Subcutaneous abdominal adipose tissue (tissue), 5 donors: ENCODE measurements around the gene CLDN20.

Experiments
- H3K27ac ChIP-seq: one replicate; pipeline ENCODE4 v1.7.0; 2013; ENCODE audit warnings: low read depth, mild to moderate bottlenecking, inconsistent platforms, low read length, moderate library complexity
- H3K27me3 ChIP-seq, 5 donors: one replicate each; pipeline ENCODE4 v1.7.0; 2013; ENCODE audit warnings: low read length in 5 of 5, inconsistent platforms in 1 of 5; ENCODE audit not compliant: control insufficient read depth in 5 of 5, insufficient read depth in 4 of 5
- H3K36me3 ChIP-seq, 5 donors: one replicate each; pipeline ENCODE4 v1.7.0; 2013; ENCODE audit warnings: low read length in 5 of 5; ENCODE audit not compliant: control insufficient read depth in 5 of 5, insufficient read depth in 5 of 5
- H3K4me1 ChIP-seq, 5 donors: one replicate each; pipeline ENCODE4 v1.7.0; 2013; ENCODE audit warnings: low read length in 5 of 5, mild to moderate bottlenecking in 3 of 5, moderate library complexity in 1 of 5; ENCODE audit not compliant: control insufficient read depth in 5 of 5, insufficient read depth in 5 of 5
- H3K4me3 ChIP-seq, 5 donors: one replicate each; pipeline ENCODE4 v1.7.0; 2013; ENCODE audit warnings: low read length in 5 of 5, low read depth in 1 of 5
- H3K9ac ChIP-seq, 5 donors: one replicate each; pipeline ENCODE4 v1.7.0; 2013; ENCODE audit warnings: low read length in 5 of 5, mild to moderate bottlenecking in 4 of 5, moderate library complexity in 3 of 5
- H3K9me3 ChIP-seq, 5 donors: one replicate each; pipeline ENCODE4 v1.7.0; 2013; ENCODE audit warnings: low read length in 5 of 5; ENCODE audit not compliant: control insufficient read depth in 5 of 5
- donor health status: healthy.
- donor health status: healthy.
- donor health status: healthy.
- donor health status: healthy.
- donor health status: healthy.

Gene CLDN20

GRCh38 chr6:155241966-155242365, 21.8 kb upstream of the CLDN20 start:
- H3K9me3 ChIP-seq: peaks cover 0 to 3% (median 0%) of the 10 kb centered on the region in 5 donors
- H3K27me3 ChIP-seq: peaks cover 0 to 3% (median 0%) of the 10 kb centered on the region in 5 donors
- no peaks in the 10 kb centered on the region for H3K36me3 ChIP-seq
- no peak overlapping the region for H3K4me3 ChIP-seq
- no peak overlapping the region for H3K27ac ChIP-seq
- no peaks in the 10 kb centered on the region for H3K4me1 ChIP-seq
- no peak overlapping the region for H3K9ac ChIP-seq

- no peak overlapping the region for H3K27ac ChIP-seq
- no peak overlapping the region for H3K4me3 ChIP-seq
- no peaks in the 10 kb centered on the region for H3K36me3 ChIP-seq
- peaks cover 0 to 3% (median 0%) of the 10 kb centered on the region in 5 donors for H3K27me3 ChIP-seq
- H3K9ac ChIP-seq: no peak overlapping the region
- no peaks in the 10 kb centered on the region for H3K9me3 ChIP-seq
- H3K4me1 ChIP-seq: peaks cover 0 to 5% (median 0%) of the 10 kb centered on the region in 5 donors
These were observed 19.4 kb upstream of the CLDN20 start for GRCh38 chr6:155244434-155244833.

- Histone ChIP-seq H3K36me3 (no peaks in the 10 kb centered on the region), H3K4me3 (no peak overlapping the region)
These were observed 18.6 kb upstream of the CLDN20 start for GRCh38 chr6:155245193-155245592.

GRCh38 chr6:155245831-155246230, 18.0 kb upstream of the CLDN20 start:
- no peak overlapping the region for H3K4me3 ChIP-seq
- peaks cover 0 to 4% (median 0%) of the 10 kb centered on the region in 5 donors for H3K36me3 ChIP-seq
- no peak overlapping the region for H3K9ac ChIP-seq
- H3K27me3 ChIP-seq: peaks cover 0 to 3% (median 0%) of the 10 kb centered on the region in 5 donors
- H3K9me3 ChIP-seq: no peaks in the 10 kb centered on the region
- H3K4me1 ChIP-seq: peaks cover 0 to 5% (median 0%) of the 10 kb centered on the region in 5 donors
- no peak overlapping the region for H3K27ac ChIP-seq

More at GRCh38 chr6:155245193-155245592, 18.6 kb upstream of the CLDN20 start:
- Histone ChIP-seq H3K27ac (no peak overlapping the region), H3K27me3 (peaks cover 0 to 3% (median 0%) of the 10 kb centered on the region in 5 donors), H3K9ac (no peak overlapping the region), H3K4me1 (peaks cover 0 to 5% (median 0%) of the 10 kb centered on the region in 5 donors), H3K9me3 (no peaks in the 10 kb centered on the region)

GRCh38 chr6:155246825-155247224, 17.0 kb upstream of the CLDN20 start:
- Histone ChIP-seq H3K9ac (no peak overlapping the region), H3K27ac (no peak overlapping the region), H3K27me3 (peaks cover 0 to 3% (median 0%) of the 10 kb centered on the region in 5 donors), H3K4me3 (no peak overlapping the region), H3K36me3 (peaks cover 0 to 4% (median 0%) of the 10 kb centered on the region in 5 donors), H3K9me3 (no peaks in the 10 kb centered on the region), H3K4me1 (peaks cover 0 to 5% (median 0%) of the 10 kb centered on the region in 5 donors)

GRCh38 chr6:155247618-155248007, 16.2 kb upstream of the CLDN20 start:
- no peaks in the 10 kb centered on the region for H3K9me3 ChIP-seq
- peaks cover 0 to 11% (median 3%) of the 10 kb centered on the region in 5 donors for H3K36me3 ChIP-seq
- H3K4me3 ChIP-seq: no peak overlapping the region
- H3K27me3 ChIP-seq: no peaks in the 10 kb centered on the region
- H3K4me1 ChIP-seq: peaks cover 0 to 5% (median 0%) of the 10 kb centered on the region in 5 donors
- no peak overlapping the region for H3K27ac ChIP-seq
- no peak overlapping the region for H3K9ac ChIP-seq

- Histone ChIP-seq H3K9me3 (no peaks in the 10 kb centered on the region), H3K9ac (peak overlapping the region in 1 of 5 donors; percentile 13), H3K27ac (no peak overlapping the region), H3K27me3 (no peaks in the 10 kb centered on the region), H3K36me3 (peaks cover 0 to 17% (median 5%) of the 10 kb centered on the region in 5 donors), H3K4me1 (peaks cover 0 to 5% (median 0%) of the 10 kb centered on the region in 5 donors), H3K4me3 (no peak overlapping the region)
These were observed 15.5 kb upstream of the CLDN20 start for GRCh38 chr6:155248008-155249001.

- Histone ChIP-seq H3K36me3 (peaks cover 0 to 34% (median 17%) of the 10 kb centered on the region in 5 donors), H3K27ac (no peak overlapping the region), H3K4me3 (no peak overlapping the region)
These were observed 13.0 kb upstream of the CLDN20 start for GRCh38 chr6:155250701-155251381.

GRCh38 chr6:155252581-155252980, 11.2 kb upstream of the CLDN20 start:
- Histone ChIP-seq H3K36me3 (peaks cover 4 to 45% (median 29%) of the 10 kb centered on the region in 5 donors), H3K27me3 (no peaks in the 10 kb centered on the region), H3K9ac (no peak overlapping the region), H3K4me3 (no peak overlapping the region), H3K27ac (no peak overlapping the region), H3K4me1 (peaks cover 0 to 5% (median 0%) of the 10 kb centered on the region in 5 donors), H3K9me3 (no peaks in the 10 kb centered on the region)

More at GRCh38 chr6:155250701-155251381, 13.0 kb upstream of the CLDN20 start:
- no peaks in the 10 kb centered on the region for H3K9me3 ChIP-seq
- H3K27me3 ChIP-seq: no peaks in the 10 kb centered on the region
- no peak overlapping the region for H3K9ac ChIP-seq
- H3K4me1 ChIP-seq: peaks cover 0 to 5% (median 0%) of the 10 kb centered on the region in 5 donors
